Testis (tissue), 2 donors: ENCODE results near the gene PTPRT.

ENCODE experiments used
- POLR2A ChIP-seq: fragments of 450-650 bp; IDR thresholded peaks from one replicate; pipeline ENCODE4 v1.6.1; 2017; ENCODE audit warnings: antibody characterized with exemption, mild to moderate bottlenecking, moderate library complexity
- TF ChIP-seq, protein P1 (sequence below), 3 experiments: fragments of 450-650 bp in 2 of 3; fragments of 200-600 bp in 1 of 3; sonication (generic) in 1 of 3; IDR thresholded peaks; one replicate each; pipeline ENCODE4 v1.5.1; 2016 to 2019; ENCODE audit warnings: antibody characterized with exemption in 3 of 3, mild to moderate bottlenecking in 2 of 3, moderate library complexity in 1 of 3

DNA sequence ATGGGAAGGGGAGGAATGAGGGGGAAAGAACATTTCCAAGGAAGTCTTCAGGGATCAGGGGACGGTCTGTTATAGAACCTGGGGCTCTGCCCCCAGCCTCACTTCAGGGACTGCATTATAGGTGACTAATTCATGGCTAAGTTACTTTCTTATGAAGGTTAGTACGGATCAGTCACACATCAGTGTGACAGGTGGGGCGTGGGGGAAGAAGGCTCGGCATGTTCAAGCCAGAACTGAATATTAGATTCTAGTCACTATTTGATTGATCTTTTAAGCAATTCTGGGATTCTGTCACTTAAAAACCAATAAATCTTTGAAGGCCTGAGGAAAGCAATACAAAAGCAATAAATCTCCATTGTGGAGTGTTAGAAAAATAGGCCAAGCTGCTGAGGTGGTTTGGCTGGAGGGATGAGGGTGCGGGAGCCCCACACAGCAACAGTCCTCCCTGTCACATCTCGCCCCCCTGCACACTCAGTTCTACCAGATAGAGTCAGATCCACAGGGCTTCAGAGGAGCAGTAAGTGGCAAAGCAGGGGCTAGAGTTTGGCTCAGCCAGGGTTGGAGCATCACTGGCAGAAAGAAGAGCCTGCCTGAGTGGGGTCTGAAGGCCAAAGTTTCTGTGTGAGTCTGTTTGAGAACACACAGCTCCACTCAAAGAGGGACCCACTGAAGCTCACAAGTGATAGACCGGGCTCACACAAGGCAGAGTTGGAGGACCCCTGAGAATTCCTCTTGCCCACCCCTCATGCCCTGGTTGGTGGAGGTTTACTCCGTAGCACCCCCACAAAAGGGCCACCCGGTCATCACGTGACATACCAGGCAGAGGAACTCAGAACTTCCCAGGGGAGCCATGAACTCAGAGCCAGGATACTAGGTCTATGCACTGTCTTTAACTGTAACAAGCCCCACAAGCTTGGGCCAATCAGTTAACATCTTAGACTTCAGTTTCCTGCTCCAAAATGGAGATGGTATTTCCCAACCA is 843.2 kb downstream of the PTPRT start:
- TF ChIP-seq, protein P1, sequence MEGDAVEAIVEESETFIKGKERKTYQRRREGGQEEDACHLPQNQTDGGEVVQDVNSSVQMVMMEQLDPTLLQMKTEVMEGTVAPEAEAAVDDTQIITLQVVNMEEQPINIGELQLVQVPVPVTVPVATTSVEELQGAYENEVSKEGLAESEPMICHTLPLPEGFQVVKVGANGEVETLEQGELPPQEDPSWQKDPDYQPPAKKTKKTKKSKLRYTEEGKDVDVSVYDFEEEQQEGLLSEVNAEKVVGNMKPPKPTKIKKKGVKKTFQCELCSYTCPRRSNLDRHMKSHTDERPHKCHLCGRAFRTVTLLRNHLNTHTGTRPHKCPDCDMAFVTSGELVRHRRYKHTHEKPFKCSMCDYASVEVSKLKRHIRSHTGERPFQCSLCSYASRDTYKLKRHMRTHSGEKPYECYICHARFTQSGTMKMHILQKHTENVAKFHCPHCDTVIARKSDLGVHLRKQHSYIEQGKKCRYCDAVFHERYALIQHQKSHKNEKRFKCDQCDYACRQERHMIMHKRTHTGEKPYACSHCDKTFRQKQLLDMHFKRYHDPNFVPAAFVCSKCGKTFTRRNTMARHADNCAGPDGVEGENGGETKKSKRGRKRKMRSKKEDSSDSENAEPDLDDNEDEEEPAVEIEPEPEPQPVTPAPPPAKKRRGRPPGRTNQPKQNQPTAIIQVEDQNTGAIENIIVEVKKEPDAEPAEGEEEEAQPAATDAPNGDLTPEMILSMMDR (IDR thresholded peaks at IDR 0.05): no peak
- no peak for TF ChIP-seq POLR2A
